Gastroesophageal sphincter (tissue), 4 donors: ENCODE measurements around the gene KRT82. TPM values are rescaled to one million over a fixed set of nuclear protein-coding genes. Genes with fewer than 3 reads are reported as not detected.

ENCODE experiments used
- ATAC-seq: fragments of 150-250 bp; one replicate; pipeline ENCODE4 v1.9.1; 2016; ENCODE audit warnings: mild to moderate bottlenecking, moderate library complexity
- H3K27ac ChIP-seq, 4 donors: fragments of 200-600 bp; sonication (generic) in 3 of 4; 1 replicate in 3 of 4; 2 replicates in 1 of 4; pipeline ENCODE4 v1.5.1; 2016 to 2019
- H3K27me3 ChIP-seq: fragments of 200-600 bp; sonication (generic); one replicate; pipeline ENCODE4 v1.5.1; 2019
- H3K36me3 ChIP-seq, 2 donors: fragments of 200-600 bp; sonication (generic); one replicate each; pipeline ENCODE4 v1.5.1; 2019; ENCODE audit warnings: control low read depth in 1 of 2
- H3K4me1 ChIP-seq, 3 donors: fragments of 200-600 bp; sonication (generic); 1 replicate in 2 of 3; 2 replicates in 1 of 3; pipeline ENCODE4 v1.5.1; 2016 to 2019; ENCODE audit warnings: control low read depth in 2 of 3
- H3K4me3 ChIP-seq, 2 donors: fragments of 200-600 bp; sonication (generic); one replicate each; pipeline ENCODE4 v1.5.1; 2019; ENCODE audit warnings: mild to moderate bottlenecking in 1 of 2, moderate library complexity in 1 of 2
- H3K9me3 ChIP-seq, 3 donors: fragments of 200-600 bp; sonication (generic); one replicate each; pipeline ENCODE4 v1.5.1; 2017 to 2019; ENCODE audit warnings: control low read depth in 2 of 3
- CTCF ChIP-seq, 4 experiments: fragments of 200-600 bp in 2 of 4; fragments of 450-650 bp in 2 of 4; sonication (generic) in 1 of 4; IDR thresholded peaks; one replicate each; pipeline ENCODE4 v1.5.1; 2017 to 2019; ENCODE audit warnings: antibody characterized with exemption in 4 of 4, mild to moderate bottlenecking in 2 of 4, moderate library complexity in 2 of 4
- EP300 ChIP-seq: sonication (generic); formaldehyde crosslinking; IDR thresholded peaks from one replicate; pipeline ENCODE4 v1.6.1; 2017; ENCODE audit warnings: antibody characterized with exemption, mild to moderate bottlenecking
- POLR2A ChIP-seq, 2 donors: fragments of 450-650 bp; IDR thresholded peaks; one replicate each; pipeline ENCODE4 v1.6.1; 2017; ENCODE audit warnings: antibody characterized with exemption in 2 of 2, mild to moderate bottlenecking in 2 of 2, moderate library complexity in 1 of 2
- POLR2AphosphoS5 ChIP-seq: sonication (generic); formaldehyde crosslinking; IDR thresholded peaks from one replicate; pipeline ENCODE4 v1.6.1; 2017; ENCODE audit warnings: antibody characterized with exemption
- WGBS, 2 donors: methylation state at CpG; one replicate each; pipeline ENCODE4 v1.1.5; 2018; ENCODE audit warnings: low coverage in 1 of 2; 5-methylcytosine and 5-hydroxymethylcytosine counted together
- total RNA-seq, 4 donors: library from RNA; depleted of rRNA; stranded (reverse); fragments of >200 nt; gene quantifications; one replicate each; pipeline ENCODE4 v1.1.0, GENCODE V29; 2016

Gene KRT82
- total RNA-seq, 4 donors from 2014 or later, result not detected

DNA sequence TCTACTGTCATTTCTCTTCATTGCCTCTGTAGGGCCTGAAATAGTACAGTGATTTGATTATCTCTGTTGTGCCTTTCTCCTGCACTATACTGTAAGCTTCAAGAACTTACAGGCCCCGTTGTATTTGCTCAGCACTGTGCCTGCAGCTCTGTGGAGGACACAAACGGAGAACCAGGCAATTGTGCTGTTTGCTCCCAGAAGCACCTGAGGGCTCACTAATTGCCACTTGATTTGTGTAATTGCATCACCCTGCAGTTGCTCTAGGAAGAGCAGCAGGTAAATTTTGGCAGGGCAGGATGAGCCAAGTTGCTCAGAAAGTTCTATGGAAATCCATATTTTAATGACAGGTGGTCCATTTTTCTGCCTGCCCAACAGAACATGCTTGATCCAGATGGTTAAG lies 11.6 kb upstream of the KRT82 start:
- ATAC-seq, result no peak
- H3K9me3 ChIP-seq, result no peaks in the 10 kb centered on the region
- TF ChIP-seq POLR2A (IDR thresholded peaks at IDR 0.05) (no peak), POLR2AphosphoS5 (no peak)
- H3K27ac ChIP-seq, result peak overlapping the region in 3 of 4 donors; percentile 44 to 74 (median 61)
- H3K4me1 ChIP-seq, result peaks cover 0 to 24% (median 0%) of the 10 kb centered on the region in 3 donors
- WGBS, 2 donors, result 75% methylated on average over 2 of the region's 2 CpGs; no CpG with 5 or more reads in 1 of the 2 donors
- no peaks in the 10 kb centered on the region for H3K27me3 ChIP-seq
- H3K36me3 ChIP-seq, result no peaks in the 10 kb centered on the region
- no peak overlapping the region for H3K4me3 ChIP-seq

GRCh38 chr12:52416795-52417194 lies 10.7 kb upstream of the KRT82 start:
- WGBS, 2 donors, result 92 to 100% methylated on average over 1 of the region's 1 CpG
- Histone ChIP-seq H3K4me3 (no peak overlapping the region), H3K4me1 (peaks cover 0 to 24% (median 0%) of the 10 kb centered on the region in 3 donors), H3K9me3 (no peaks in the 10 kb centered on the region), H3K36me3 (no peaks in the 10 kb centered on the region), H3K27ac (peak overlapping the region in 3 of 4 donors; percentile 18 to 74 (median 61)), H3K27me3 (no peaks in the 10 kb centered on the region)
- ATAC-seq, result peak; percentile 59
- TF ChIP-seq POLR2A (IDR thresholded peaks at IDR 0.05) (no peak), POLR2AphosphoS5 (no peak), CTCF (IDR thresholded peaks at IDR 0.05) (no peak), EP300 (no peak)

DNA sequence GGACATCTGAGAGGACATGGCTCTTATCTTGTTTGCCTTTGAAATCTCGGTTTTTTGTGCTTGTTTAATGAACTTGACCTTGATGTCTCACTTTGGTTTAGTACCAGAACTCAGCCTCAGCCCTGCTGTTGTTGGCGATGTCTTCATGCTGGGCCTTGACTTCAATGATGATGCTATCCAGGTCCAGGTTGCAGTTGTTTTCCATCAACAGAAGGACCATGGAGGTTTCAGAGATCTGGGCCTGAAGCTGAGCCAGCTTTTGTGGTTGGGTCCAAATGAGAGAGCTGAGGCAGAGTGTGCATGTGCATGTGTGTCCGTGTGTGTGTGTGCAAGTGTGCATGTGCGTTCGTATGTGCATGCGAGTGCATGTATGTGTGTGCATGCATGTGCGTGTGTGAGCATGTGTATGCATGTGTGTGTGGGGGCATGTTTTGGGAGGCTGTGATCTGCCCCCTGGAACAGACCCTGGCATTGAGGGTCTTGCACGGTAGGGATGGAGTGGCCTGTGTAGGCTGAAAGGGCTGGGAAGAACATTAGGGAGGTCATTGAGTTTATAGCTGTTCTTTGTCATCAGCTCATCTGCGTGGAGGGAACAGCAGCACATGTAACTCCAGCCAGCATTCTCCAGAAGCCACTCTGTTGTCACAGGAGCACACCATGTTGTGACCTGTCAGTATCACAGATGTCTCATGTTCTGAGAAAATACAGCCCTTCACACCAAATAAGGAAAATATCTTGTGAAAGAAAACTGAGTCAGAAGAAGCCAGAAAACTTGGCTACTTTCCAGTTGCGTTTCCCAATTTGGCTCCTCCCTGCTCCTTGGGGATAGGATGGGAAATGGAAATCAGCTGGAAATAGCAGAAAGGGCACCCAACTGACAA lies 10.0 kb upstream of the KRT82 start:
- Histone ChIP-seq H3K27ac (peak overlapping the region in 3 of 4 donors; percentile 61 to 74 (median 73)), H3K4me3 (no peak overlapping the region)
- peak; percentile 92 for ATAC-seq

DNA sequence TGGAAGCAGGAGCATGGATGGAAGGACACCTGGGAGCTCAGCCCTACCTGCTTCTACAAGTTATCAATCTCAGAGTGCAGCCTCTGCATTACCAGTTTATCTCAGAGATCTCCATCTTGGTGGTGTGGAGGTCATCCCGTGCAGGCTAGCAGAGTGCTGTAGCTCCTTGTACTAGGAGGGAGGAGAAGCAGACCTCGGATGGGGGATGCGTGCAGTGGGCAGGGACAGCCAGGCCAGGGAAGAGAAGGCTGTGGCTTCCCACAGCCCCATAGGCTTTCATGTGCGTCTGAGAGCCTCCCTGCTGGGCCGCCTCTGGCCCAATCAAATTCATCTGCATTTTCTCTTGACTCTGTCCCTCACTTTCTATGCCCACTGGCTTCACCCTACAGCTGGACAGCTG lies 8.8 kb upstream of the KRT82 start:
- no peaks in the 10 kb centered on the region for H3K27me3 ChIP-seq
- peaks cover 0 to 37% (median 0%) of the 10 kb centered on the region in 3 donors for H3K4me1 ChIP-seq
- H3K36me3 ChIP-seq, result no peaks in the 10 kb centered on the region
- TF ChIP-seq EP300 (no peak), CTCF (IDR thresholded peaks at IDR 0.05) (no peak), POLR2AphosphoS5 (no peak), POLR2A (IDR thresholded peaks at IDR 0.05) (no peak)
- no peaks in the 10 kb centered on the region for H3K9me3 ChIP-seq
- no peak overlapping the region for H3K4me3 ChIP-seq
- H3K27ac ChIP-seq, result peak overlapping the region in 3 of 4 donors; percentile 13 to 73 (median 72)
- no peak for ATAC-seq
- WGBS, 2 donors, result 87% methylated on average over 3 of the region's 5 CpGs; no CpG with 5 or more reads in 1 of the 2 donors

More for the DNA sequence above, 10.0 kb upstream of the KRT82 start:
- 38 to 51% methylated on average over 3 to 9 of the region's 10 CpGs for WGBS, 2 donors
- Histone ChIP-seq H3K9me3 (no peaks in the 10 kb centered on the region), H3K36me3 (no peaks in the 10 kb centered on the region), H3K27me3 (no peaks in the 10 kb centered on the region), H3K4me1 (peaks cover 0 to 31% (median 0%) of the 10 kb centered on the region in 3 donors)
- TF ChIP-seq CTCF (IDR thresholded peaks at IDR 0.05) (no peak), POLR2AphosphoS5 (peak; percentile 79)

DNA sequence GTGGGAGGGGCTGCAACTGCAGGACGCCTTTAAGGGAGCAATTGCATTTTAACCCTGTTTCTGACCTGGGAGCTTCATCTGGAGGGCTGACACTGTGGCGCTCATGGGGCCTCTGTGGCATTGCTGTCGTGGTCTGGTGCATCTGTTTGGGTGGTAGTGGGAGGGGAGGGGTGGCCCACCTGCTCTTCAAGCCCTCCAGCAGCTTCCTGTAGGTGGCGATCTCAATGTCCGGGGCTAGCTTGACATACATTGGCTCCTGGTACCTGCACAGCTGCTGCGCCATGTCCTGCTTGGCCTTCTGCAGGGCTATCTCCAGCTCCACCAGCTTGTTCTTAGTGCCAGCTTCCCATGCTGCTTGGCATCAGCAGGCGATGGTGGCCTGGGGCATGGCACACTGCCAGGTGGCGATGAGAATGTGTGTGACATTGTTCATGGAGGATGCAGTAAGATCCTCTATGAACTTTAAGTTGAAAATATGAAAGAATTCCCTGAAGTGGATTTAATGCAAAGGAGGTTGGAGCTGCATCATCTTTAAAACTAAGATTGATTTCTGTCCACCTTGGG lies 7.7 kb upstream of the KRT82 start:
- TF ChIP-seq EP300, result no peak
- no peak for TF ChIP-seq POLR2AphosphoS5
- TF ChIP-seq POLR2A (IDR thresholded peaks at IDR 0.05), result no peak
- TF ChIP-seq CTCF (IDR thresholded peaks at IDR 0.05), result no peak
- Histone ChIP-seq H3K27ac (no peak overlapping the region), H3K27me3 (no peaks in the 10 kb centered on the region), H3K4me1 (peaks cover 0 to 37% (median 0%) of the 10 kb centered on the region in 3 donors), H3K4me3 (no peak overlapping the region), H3K9me3 (no peaks in the 10 kb centered on the region), H3K36me3 (no peaks in the 10 kb centered on the region)
- ATAC-seq, result no peak
- 40 to 88% methylated on average over 1 to 3 of the region's 8 CpGs for WGBS, 2 donors
